IPS DF 6.9 (cell line): ENCODE data around the gene SLC37A3.
"Not testable (repeated sequence)": the region's sequence is repeated elsewhere in the genome, so short reads cannot be mapped to it uniquely, and the experiment has no call there.

Source experiments
- DNase-seq: peaks from one replicate; pipeline ENCODE4 v3.0.0-alpha.2; 2013; ENCODE audit warnings: low read depth, low spot score
- H3K27ac ChIP-seq: one replicate; pipeline ENCODE4 v1.5.1; 2013; ENCODE audit warnings: low read length, control low read depth
- H3K27me3 ChIP-seq: 2 replicates; pipeline ENCODE4 v1.6.1; 2013; ENCODE audit warnings: mild to moderate bottlenecking, low read length; ENCODE audit not compliant: control insufficient read depth, insufficient read depth
- H3K36me3 ChIP-seq: 2 replicates; pipeline ENCODE4 v1.6.1; 2013; ENCODE audit warnings: low read length; ENCODE audit not compliant: control insufficient read depth, insufficient read depth
- H3K4me1 ChIP-seq: 2 replicates; pipeline ENCODE4 v1.6.1; 2013; ENCODE audit warnings: low read length; ENCODE audit not compliant: control insufficient read depth, insufficient read depth
- H3K4me3 ChIP-seq: 2 replicates; pipeline ENCODE4 v1.5.1; 2013; ENCODE audit warnings: mild to moderate bottlenecking, low read length
- H3K9me3 ChIP-seq: 2 replicates; pipeline ENCODE4 v1.6.1; 2013; ENCODE audit warnings: low read length, inconsistent platforms; ENCODE audit not compliant: control insufficient read depth, insufficient read depth
- WGBS: extraction: QIAGEN DNeasy Blood & Tissue Kit; methylation state at CpG from one replicate; pipeline ENCODE4 v1.1.7; 2013; ENCODE audit warnings: mixed read lengths, missing lambda C conversion rate; ENCODE audit not compliant: insufficient read length, insufficient coverage; 5-methylcytosine and 5-hydroxymethylcytosine counted together

Gene SLC37A3

DNA sequence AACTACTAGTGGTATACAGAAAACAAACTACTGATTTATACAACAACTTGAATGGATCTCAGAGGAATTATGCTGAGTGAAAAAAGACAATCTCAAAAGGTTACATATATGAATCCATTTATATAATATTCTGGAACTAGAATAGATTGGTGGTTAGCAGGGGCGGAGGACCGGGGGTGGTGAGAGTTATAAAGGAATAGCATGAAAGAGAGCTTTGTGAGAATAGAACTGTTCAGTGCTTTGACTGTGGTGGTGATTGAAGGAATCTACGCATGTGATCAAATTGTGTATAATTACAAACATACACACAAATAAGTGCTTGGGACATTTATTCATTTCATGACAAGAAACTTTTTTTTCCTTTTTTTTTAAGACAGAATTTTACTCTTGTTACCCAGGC, 25.2 kb upstream of the SLC37A3 start:
- no peak for DNase-seq
- Histone ChIP-seq H3K27ac (no peak overlapping the region), H3K9me3 (no peaks in the 10 kb centered on the region), H3K4me1 (no peaks in the 10 kb centered on the region), H3K4me3 (no peak overlapping the region), H3K36me3 (no peaks in the 10 kb centered on the region), H3K27me3 (no peaks in the 10 kb centered on the region)
- WGBS, result no CpG with 5 or more reads among the region's 3 CpGs

GRCh38 chr7:140421521-140421920, 23.2 kb upstream of the SLC37A3 start:
- WGBS, result no CpG with 5 or more reads among the region's 2 CpGs
- DNase-seq, result no peak
- Histone ChIP-seq H3K4me3 (no peak overlapping the region), H3K27me3 (no peaks in the 10 kb centered on the region), H3K9me3 (no peaks in the 10 kb centered on the region), H3K27ac (no peak overlapping the region), H3K4me1 (no peaks in the 10 kb centered on the region), H3K36me3 (no peaks in the 10 kb centered on the region)

DNA sequence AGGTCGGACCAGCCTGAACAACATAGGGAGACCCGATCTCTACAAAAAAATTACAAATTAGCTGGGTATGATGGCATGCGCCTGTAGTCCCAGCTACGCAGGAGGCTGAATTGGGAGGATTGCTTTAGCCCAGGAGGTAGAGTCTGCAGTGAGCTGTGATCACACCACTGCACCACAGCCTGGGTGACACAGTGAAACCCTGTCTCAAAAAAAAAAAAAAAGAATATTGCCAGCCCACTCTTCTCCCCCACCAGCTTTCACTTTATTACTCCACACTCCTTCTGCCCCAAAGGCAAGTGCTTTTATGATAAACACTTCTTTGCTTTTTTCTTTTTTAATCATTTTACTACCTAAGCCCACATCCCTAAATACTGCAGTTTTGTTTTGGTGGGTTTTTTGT, 20.3 kb upstream of the SLC37A3 start:
- Histone ChIP-seq H3K27me3 (no peaks in the 10 kb centered on the region), H3K27ac (no peak overlapping the region), H3K9me3 (no peaks in the 10 kb centered on the region), H3K36me3 (no peaks in the 10 kb centered on the region), H3K4me3 (no peak overlapping the region), H3K4me1 (no peaks in the 10 kb centered on the region)
- no peak for DNase-seq
- WGBS, result no CpG with 5 or more reads among the region's 4 CpGs

DNA sequence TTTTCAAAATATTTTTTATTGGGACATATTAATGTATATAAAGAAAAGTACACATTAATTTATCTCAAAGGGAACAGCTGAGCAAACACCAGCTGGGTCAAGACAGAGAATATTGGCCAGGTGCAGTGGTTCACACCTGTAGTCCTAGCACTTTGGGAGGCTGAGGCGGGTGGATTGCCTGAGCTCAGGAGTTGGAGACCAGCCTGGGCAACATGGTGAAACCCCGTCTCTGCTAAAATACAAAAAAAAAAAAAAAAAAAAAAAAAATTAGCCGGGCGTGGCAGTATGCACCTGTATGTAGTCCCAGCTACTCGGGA, 19.8 kb upstream of the SLC37A3 start:
- H3K27ac ChIP-seq, H3K4me1 ChIP-seq, DNase-seq, H3K27me3 ChIP-seq, H3K9me3 ChIP-seq, H3K36me3 ChIP-seq, H3K4me3 ChIP-seq: not testable (repeated sequence)
- WGBS, result no CpG with 5 or more reads among the region's 5 CpGs

- Histone ChIP-seq H3K4me3 (no peak overlapping the region), H3K4me1 (no peaks in the 10 kb centered on the region), H3K27me3 (no peaks in the 10 kb centered on the region), H3K27ac (no peak overlapping the region), H3K9me3 (no peaks in the 10 kb centered on the region), H3K36me3 (no peaks in the 10 kb centered on the region)
- no peak for DNase-seq
- WGBS, result no CpG with 5 or more reads among the region's 8 CpGs
Measured at GRCh38 chr7:140417456-140418155, 19.3 kb upstream of the SLC37A3 start.

- Histone ChIP-seq H3K4me3 (no peak overlapping the region), H3K9me3 (no peaks in the 10 kb centered on the region), H3K36me3 (no peaks in the 10 kb centered on the region), H3K27ac (no peak overlapping the region), H3K4me1 (no peaks in the 10 kb centered on the region), H3K27me3 (no peaks in the 10 kb centered on the region)
- WGBS, result no CpG with 5 or more reads among the region's 8 CpGs
- no peak for DNase-seq
Measured at GRCh38 chr7:140416560-140416959, 18.2 kb upstream of the SLC37A3 start.

DNA sequence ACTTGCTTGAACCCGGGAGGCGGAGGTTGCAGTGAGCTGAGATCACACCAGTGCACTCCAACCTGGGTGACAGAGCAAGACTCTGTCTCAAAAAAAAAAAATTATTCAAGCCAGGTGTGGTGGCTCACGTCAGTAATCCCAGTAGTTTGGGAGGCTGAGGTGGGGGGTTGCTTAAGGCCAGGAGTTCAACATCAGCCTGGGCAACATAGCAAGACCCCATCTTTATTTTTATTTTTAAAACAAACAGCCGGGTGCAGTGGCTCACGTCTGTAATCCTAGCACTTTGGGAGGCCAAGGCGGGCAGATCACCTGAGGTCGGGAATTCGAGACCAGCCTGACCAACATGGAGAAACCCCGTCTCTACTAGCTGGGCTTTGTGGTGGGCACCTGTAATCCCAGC, 17.5 kb upstream of the SLC37A3 start:
- not testable (repeated sequence) for H3K4me1 ChIP-seq, H3K27ac ChIP-seq, H3K4me3 ChIP-seq, H3K27me3 ChIP-seq, DNase-seq, H3K36me3 ChIP-seq, H3K9me3 ChIP-seq
- no CpG with 5 or more reads among the region's 9 CpGs for WGBS

DNA sequence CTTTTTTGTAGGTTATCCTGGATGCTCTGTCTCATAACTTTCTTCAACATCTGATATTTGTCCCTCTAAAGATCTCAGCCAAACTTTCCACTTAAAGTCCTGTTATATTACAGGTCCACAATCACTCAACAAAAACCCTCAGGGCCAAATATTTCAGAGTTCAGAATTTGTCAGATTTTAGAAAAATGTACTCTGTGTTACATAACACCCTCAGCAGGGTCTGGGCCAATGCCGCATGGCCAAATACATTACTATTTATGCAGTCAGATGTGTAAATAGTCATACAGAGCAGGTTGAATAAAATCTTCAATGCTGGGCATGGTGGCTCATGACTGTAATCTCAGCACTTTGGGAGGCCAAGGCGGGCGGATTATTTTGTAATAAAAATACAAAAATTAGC, 17.0 kb upstream of the SLC37A3 start:
- no peak overlapping the region for H3K27ac ChIP-seq
- H3K27me3 ChIP-seq, result no peaks in the 10 kb centered on the region
- no peaks in the 10 kb centered on the region for H3K9me3 ChIP-seq
- no peaks in the 10 kb centered on the region for H3K36me3 ChIP-seq
- no CpG with 5 or more reads among the region's 3 CpGs for WGBS
- no peak for DNase-seq
- H3K4me3 ChIP-seq, result no peak overlapping the region
- no peaks in the 10 kb centered on the region for H3K4me1 ChIP-seq

GRCh38 chr7:140404565-140405065, 6.3 kb upstream of the SLC37A3 start:
- H3K36me3 ChIP-seq, result no peaks in the 10 kb centered on the region
- H3K4me3 ChIP-seq, result peak overlapping the region; percentile 59; the same call in 1 of the 2 replicates
- H3K27me3 ChIP-seq, result no peaks in the 10 kb centered on the region
- no peaks in the 10 kb centered on the region for H3K4me1 ChIP-seq
- no peak overlapping the region for H3K27ac ChIP-seq
- DNase-seq, result no peak
- no peaks in the 10 kb centered on the region for H3K9me3 ChIP-seq
- WGBS, result no CpG with 5 or more reads among the region's 3 CpGs

DNA sequence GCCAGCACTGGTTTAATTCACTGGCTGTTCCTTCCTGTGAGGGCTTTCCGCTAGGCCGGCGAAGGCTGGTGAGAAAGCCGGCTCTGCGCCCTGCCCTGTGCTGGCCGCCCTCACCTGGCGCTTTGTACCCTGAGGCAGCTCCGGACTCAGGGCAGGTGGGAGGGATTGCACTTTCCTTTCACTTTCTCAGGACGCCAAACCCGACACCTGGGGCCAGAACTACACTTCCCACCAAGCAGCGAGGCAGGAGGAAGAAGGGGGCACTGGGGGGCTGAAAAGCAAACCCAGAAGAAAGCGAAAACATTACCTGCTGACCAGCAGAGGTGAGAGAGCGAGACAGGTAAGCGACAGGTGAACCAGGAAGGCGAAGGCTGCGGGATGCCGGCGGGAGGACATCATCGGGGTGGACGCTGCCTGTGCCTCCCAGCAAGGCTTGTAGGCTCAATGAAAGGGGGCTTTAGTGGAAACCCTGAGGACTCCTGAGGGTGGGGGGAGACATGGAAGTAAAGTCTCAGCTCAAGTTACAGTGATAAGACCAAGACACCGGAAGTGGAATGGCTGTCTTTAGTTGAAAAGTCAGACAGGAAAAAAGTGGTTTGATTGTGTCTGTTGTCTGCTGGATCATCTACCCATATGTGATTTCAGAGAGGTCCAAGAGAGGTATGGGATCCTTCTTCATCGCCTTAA, 5.7 kb upstream of the SLC37A3 start, which contains the start of gene RAB19:
TSS of gene RAB19 (plus strand) at position 181 of the 687 bp plus-strand sequence. CDS start 3,589 bp downstream, outside the sequence.
- H3K27me3 ChIP-seq, result no peaks in the 10 kb centered on the region
- WGBS, result no CpG with 5 or more reads among the region's 22 CpGs
- H3K4me3 ChIP-seq, result peak within 1 kb of the TSS; percentile 59; the same call in 1 of the 2 replicates
- no peaks in the 10 kb centered on the region for H3K9me3 ChIP-seq
- H3K4me1 ChIP-seq, result no peaks in the 10 kb centered on the region
- no peak within 1 kb of the TSS for H3K27ac ChIP-seq
- peak; percentile 60 for DNase-seq
- no peaks in the 10 kb centered on the region for H3K36me3 ChIP-seq
